NB4 (cell line): ENCODE measurements around the gene IL17C.
A peak's percentile ranks its signal among the peaks of the same experiment; 100 is the strongest.

Experiments
- MYC ChIP-seq: IDR thresholded peaks from 2 replicates; pipeline ENCODE4 v1.6.1; 2011; ENCODE audit warnings: low read depth, low read length
- POLR2A ChIP-seq: IDR thresholded peaks from 2 replicates; pipeline ENCODE4 v1.6.1; 2011; ENCODE audit warnings: mild to moderate bottlenecking; ENCODE audit not compliant: insufficient read length; ENCODE audit errors: extremely low read depth
- TF ChIP-seq, protein P1 (sequence below): IDR thresholded peaks from one replicate; pipeline ENCODE4 v1.5.1; 2012; ENCODE audit warnings: low read depth, low read length
- TF ChIP-seq, protein P2 (sequence below): IDR thresholded peaks from 2 replicates; pipeline ENCODE4 v1.6.1; 2011; ENCODE audit warnings: low read depth, low read length

DNA sequence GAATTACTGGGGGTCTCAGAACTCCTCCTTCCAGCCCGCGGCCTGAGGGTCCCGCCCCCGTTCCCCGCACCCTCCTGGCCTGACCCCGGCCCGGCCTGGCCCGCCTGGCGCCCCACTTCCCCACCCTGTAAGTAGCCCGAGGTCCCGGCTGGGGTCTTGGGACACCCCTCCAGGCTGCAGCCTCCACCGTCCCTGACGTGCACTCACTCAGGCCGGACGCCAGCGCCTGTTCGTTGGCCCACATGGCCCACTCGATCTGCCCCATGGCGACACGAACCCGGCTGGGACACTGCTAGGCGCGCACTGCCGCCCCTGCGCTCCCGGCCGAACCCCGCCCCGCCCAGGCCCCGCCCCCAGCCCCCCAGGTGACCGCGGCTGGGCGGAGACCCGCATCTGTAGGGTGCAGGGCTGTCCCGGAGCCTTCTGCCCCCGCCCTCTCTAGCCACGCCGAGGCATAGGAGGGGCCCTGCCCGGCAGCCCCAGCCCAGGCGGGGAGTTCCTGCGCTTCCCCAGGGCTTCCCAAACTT lies 12.4 kb downstream of the IL17C start, which contains the start of gene CYBA:
- TF ChIP-seq POLR2A (peak; percentile 74), MYC (peak; percentile 42; the same call in 1 of the 2 replicates)
- TF ChIP-seq, protein P1, sequence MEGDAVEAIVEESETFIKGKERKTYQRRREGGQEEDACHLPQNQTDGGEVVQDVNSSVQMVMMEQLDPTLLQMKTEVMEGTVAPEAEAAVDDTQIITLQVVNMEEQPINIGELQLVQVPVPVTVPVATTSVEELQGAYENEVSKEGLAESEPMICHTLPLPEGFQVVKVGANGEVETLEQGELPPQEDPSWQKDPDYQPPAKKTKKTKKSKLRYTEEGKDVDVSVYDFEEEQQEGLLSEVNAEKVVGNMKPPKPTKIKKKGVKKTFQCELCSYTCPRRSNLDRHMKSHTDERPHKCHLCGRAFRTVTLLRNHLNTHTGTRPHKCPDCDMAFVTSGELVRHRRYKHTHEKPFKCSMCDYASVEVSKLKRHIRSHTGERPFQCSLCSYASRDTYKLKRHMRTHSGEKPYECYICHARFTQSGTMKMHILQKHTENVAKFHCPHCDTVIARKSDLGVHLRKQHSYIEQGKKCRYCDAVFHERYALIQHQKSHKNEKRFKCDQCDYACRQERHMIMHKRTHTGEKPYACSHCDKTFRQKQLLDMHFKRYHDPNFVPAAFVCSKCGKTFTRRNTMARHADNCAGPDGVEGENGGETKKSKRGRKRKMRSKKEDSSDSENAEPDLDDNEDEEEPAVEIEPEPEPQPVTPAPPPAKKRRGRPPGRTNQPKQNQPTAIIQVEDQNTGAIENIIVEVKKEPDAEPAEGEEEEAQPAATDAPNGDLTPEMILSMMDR, result no peak
- TF ChIP-seq, protein P2, sequence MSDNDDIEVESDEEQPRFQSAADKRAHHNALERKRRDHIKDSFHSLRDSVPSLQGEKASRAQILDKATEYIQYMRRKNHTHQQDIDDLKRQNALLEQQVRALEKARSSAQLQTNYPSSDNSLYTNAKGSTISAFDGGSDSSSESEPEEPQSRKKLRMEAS, result 0 out of 2 replicates have a peak, but pooled peaks have one; percentile 24
